ENCODE data around the gene NAA20. TPM values are rescaled to one million over a fixed set of nuclear protein-coding genes. Genes with fewer than 3 reads are reported as not detected.

The NAA20 gene
- total RNA-seq, 2 experiments from 2014 or later: 18.8 to 18.9 TPM

DNA sequence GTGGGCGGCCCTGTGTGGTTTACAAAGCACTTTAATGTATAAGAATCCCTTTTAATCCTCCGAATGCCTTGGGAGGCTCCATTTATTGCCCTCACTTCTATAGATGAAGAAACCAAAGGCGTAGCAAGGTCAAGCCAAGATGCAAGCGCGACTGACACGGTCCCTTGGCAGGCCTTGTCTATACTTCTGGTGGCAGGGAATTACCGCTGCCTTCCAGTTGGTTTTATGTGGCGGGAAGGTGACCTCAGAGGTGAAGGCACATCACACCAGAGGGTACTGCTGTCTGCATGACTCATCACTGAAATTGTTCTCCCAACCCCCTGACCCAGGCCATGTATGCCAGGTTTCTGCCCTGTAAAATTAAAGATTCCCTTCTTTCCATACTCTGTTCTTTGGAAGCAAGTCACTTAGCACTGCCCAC, 36.1 kb upstream of the NAA20 start:
- Mint-ChIP-seq H3K9me3 (peaks cover 2% of the 10 kb centered on the region), H3K4me1 (ENCODE audit: low read depth) (peaks cover 11% of the 10 kb centered on the region), H3K27ac (no peak overlapping the region), H3K27me3 (peaks cover 11% of the 10 kb centered on the region), H3K4me3 (no peak overlapping the region), H3K36me3 (ENCODE audit: low read depth) (no peaks in the 10 kb centered on the region)
- intact Hi-C loops (cut with DNase I, micrococcal nuclease): no loop called here
- TF ChIP-seq CTCF (IDR thresholded peaks at IDR 0.05): no peak
- H3K4me3 ChIP-seq (ENCODE audit: low read length): no peak overlapping the region
- DNase-seq: no peak
- no peaks in the 10 kb centered on the region for H3K36me3 ChIP-seq (ENCODE audit: insufficient read depth, low read length)
- no peaks in the 10 kb centered on the region for H3K9me3 ChIP-seq (ENCODE audit: control insufficient read depth in 1 of 2, insufficient read depth in 1 of 2, low read length in 2 of 2)
- H3K4me1 ChIP-seq (ENCODE audit: insufficient read depth, low read length): peaks cover 16% of the 10 kb centered on the region
- H3K27me3 ChIP-seq (ENCODE audit: control insufficient read depth in 1 of 2, insufficient read depth in 2 of 2, low read length in 2 of 2): peaks cover 0 to 2% of the 10 kb centered on the region in 2 experiments
- POLR2A ChIA-PET: no interaction called here
- H3K27ac ChIP-seq (ENCODE audit: low read depth in 1 of 2, low read length in 2 of 2): no peak overlapping the region
- no peak for ATAC-seq (ENCODE audit: poor library complexity)
- CTCF ChIA-PET: no interaction called here

DNA sequence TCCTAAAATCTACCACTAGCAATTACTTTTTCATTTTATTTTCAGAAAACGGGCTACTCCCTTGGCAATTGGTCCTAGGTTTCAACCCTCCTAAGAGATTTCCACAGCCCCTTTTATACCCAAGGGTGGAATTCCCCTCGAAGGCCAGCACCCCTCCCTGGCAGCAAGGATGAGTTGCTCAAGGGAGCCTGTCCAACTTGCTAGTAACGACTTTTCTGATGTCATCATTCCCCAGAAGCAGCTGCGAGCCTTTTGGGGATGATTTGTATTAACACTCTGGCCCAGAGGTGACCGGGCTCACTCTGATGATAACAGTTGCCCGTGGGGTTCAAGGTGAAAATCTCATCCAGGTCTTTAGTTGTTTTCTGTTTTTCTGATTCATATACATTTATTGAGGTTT, 30.7 kb upstream of the NAA20 start:
- H3K9me3 ChIP-seq (ENCODE audit: control insufficient read depth in 1 of 2, insufficient read depth in 1 of 2, low read length in 2 of 2): no peaks in the 10 kb centered on the region
- H3K36me3 ChIP-seq (ENCODE audit: insufficient read depth, low read length): no peaks in the 10 kb centered on the region
- H3K27me3 Mint-ChIP-seq: peaks cover 18% of the 10 kb centered on the region
- H3K27ac Mint-ChIP-seq: no peak overlapping the region
- DNase-seq (no peak), ATAC-seq (ENCODE audit: poor library complexity) (no peak)
- TF ChIP-seq CTCF (IDR thresholded peaks at IDR 0.05): no peak
- H3K27me3 ChIP-seq (ENCODE audit: control insufficient read depth in 1 of 2, insufficient read depth in 2 of 2, low read length in 2 of 2): peaks cover 0 to 2% of the 10 kb centered on the region in 2 experiments
- no peak overlapping the region for H3K4me3 ChIP-seq (ENCODE audit: low read length)
- no peak overlapping the region for H3K4me3 Mint-ChIP-seq
- intact Hi-C loops (cut with DNase I, micrococcal nuclease): no loop called here
- no peaks in the 10 kb centered on the region for H3K4me1 Mint-ChIP-seq (ENCODE audit: low read depth)
- no peaks in the 10 kb centered on the region for H3K9me3 Mint-ChIP-seq
- ChIA-PET POLR2A (no interaction called here), CTCF (no interaction called here)
- no peaks in the 10 kb centered on the region for H3K4me1 ChIP-seq (ENCODE audit: insufficient read depth, low read length)
- H3K27ac ChIP-seq (ENCODE audit: low read depth in 1 of 2, low read length in 2 of 2): no peak overlapping the region
- H3K36me3 Mint-ChIP-seq (ENCODE audit: low read depth): no peaks in the 10 kb centered on the region

DNA sequence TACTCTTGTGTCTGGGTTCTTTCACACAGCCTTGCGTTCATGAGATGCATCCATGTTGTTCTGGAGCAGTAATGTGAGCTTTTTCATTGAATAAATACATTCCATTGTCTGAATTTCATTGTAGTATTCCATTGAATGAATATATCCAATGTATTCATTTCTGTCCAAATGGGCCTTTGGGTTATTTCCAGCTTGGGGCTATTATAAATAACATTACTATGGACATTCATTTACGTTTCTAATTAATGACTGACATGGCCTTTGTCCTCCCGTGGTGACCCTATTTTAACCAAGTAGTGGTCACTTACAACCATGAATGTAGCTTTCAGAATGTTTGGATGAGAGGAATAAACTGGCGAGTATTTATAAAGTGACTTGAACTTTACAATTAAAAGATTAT, 30.1 kb upstream of the NAA20 start:
- ATAC-seq (ENCODE audit: poor library complexity): no peak
- CTCF ChIA-PET: no interaction called here

More for the DNA sequence above, 30.1 kb upstream of the NAA20 start:
- TF ChIP-seq CTCF (IDR thresholded peaks at IDR 0.05): no peak
- Mint-ChIP-seq H3K27me3 (peaks cover 18% of the 10 kb centered on the region), H3K36me3 (ENCODE audit: low read depth) (no peaks in the 10 kb centered on the region), H3K27ac (no peak overlapping the region), H3K9me3 (no peaks in the 10 kb centered on the region), H3K4me3 (no peak overlapping the region), H3K4me1 (ENCODE audit: low read depth) (no peaks in the 10 kb centered on the region)
- no peaks in the 10 kb centered on the region for H3K36me3 ChIP-seq (ENCODE audit: insufficient read depth, low read length)
- H3K27ac ChIP-seq (ENCODE audit: low read depth in 1 of 2, low read length in 2 of 2): no peak overlapping the region
- H3K4me3 ChIP-seq (ENCODE audit: low read length): no peak overlapping the region
- H3K9me3 ChIP-seq (ENCODE audit: control insufficient read depth in 1 of 2, insufficient read depth in 1 of 2, low read length in 2 of 2): no peaks in the 10 kb centered on the region
- peaks cover 0 to 2% of the 10 kb centered on the region in 2 experiments for H3K27me3 ChIP-seq (ENCODE audit: control insufficient read depth in 1 of 2, insufficient read depth in 2 of 2, low read length in 2 of 2)
- POLR2A ChIA-PET: no interaction called here
- DNase-seq: no peak
- intact Hi-C loops (cut with DNase I, micrococcal nuclease): no loop called here
- no peaks in the 10 kb centered on the region for H3K4me1 ChIP-seq (ENCODE audit: insufficient read depth, low read length)
